ENCODE results near the gene UCHL5.
A peak's percentile ranks its signal among the peaks of the same experiment; 100 is the strongest.
"Not testable (repeated sequence)": the region's sequence is repeated elsewhere in the genome, so short reads cannot be mapped to it uniquely, and the experiment has no call there.

Gene UCHL5

DNA sequence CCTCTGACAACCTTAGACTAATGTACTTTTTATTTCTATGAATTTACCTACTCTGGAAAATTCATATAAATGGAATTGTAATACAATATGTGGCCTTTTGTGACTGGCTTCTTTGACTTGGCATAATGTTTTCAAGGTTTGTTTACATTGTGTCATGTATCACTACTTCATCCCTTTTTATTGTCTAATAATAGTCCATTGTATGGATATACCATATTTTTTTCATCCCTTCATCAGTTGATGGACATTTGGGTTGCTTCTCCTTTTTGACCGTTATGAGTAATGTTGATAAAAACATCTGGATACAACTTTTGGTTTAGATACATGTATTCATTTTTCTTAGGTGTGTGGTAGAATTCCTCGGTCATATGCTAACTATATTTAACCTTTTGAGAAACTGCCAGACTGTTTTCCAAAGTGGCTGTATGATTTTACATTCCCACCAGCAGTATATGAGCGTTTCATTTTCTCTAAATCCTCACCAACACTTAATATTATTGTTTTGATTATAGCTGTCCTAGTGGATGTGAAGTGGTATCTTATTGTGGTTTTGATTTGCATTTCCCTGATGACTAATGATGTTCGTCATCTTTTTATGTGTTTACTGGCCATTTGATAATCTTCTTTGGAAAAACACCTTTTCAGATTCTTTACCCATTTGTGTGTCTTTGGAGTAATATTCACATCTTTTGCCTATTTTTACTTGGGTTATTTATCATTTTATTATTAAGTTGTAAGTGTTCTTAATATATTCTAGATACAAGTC is 3.7 kb upstream of the UCHL5 start:
- peak in 1 of 3 donors; percentile 46 for DNase-seq

DNA sequence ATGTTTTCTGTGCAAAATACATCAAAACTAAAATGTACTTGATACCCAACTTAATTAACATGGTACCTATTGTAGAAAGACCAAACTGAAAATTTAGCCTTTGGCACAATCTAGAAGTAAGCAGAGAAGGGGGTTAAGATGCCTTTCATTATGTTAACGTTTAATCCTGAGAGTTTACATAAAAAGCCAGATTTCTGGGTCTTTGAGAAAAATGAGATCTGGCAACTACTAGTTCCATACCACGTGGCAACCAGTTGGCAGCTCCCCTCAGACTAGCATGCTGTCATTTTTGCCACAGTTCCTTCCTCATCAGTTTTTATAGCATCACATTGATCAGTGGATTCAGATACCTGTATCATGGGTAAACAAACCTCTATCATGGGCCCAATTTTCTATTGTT is 1.8 kb upstream of the UCHL5 start:
- peak in 2 of 3 donors; percentile 25 to 29 for DNase-seq

DNA sequence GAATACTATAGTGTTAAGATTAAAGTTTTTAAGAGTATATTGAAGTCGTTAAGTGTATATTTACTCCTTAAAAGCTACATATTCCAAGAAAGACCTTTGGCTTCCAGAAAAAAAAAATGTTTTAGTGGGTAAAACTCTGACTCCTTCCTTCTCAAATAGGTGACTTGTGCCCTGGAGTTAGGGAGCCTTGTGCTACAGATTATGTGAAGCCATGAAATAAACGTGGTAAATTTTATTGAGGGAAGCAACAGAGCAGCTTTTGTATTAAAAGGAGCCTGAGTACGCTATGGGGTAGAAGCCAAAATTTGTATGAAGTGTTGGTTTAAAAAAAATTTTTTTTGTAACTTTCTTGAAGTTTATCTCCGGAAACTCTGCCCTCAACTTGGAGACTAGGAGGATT is 1.2 kb upstream of the UCHL5 start:
- no peak for DNase-seq

DNA sequence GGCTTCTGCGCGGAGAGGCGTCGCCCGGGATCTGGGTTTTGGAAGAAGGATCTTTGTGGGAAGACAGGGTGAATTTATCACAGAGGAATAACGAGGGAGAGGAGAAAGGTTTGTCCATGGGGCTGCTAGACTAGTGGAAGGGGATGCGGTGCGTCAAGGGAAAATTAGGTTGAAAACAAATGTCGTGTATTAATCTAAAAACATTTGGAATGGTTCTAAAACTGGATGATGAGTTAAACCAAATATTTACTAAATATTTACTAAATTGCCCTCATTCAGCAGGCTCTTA is 899 bp upstream of the UCHL5 start:
- DNase-seq, result no peak

- DNase-seq, result peak; percentile 79 to 87 (median 84)
Observed at GRCh38 chr1:193058529-193059281, 455 bp downstream of the UCHL5 start.

GRCh38 chr1:193054169-193054675 is 4.9 kb downstream of the UCHL5 start:
- no peak for DNase-seq

DNA sequence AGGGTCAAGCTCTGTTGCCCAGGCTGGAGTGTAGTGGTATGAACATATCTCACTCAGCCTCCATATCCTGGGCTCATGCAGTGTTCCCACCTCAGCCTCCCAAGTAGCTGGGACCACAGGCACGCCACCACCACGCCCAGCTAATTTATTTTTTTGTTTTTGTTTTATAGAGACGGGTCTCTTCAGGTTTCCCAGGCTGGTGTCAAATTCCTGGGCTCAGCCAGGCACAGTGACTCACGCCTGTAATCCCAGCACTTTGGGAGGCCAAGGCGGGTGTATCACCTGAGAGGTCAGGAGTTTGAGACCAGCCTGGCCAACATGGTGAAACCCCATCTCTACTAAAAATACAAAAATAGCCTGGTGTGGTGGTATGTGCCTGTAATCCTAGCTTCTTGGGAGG is 10.2 kb downstream of the UCHL5 start:
- DNase-seq, result not testable (repeated sequence)

DNA sequence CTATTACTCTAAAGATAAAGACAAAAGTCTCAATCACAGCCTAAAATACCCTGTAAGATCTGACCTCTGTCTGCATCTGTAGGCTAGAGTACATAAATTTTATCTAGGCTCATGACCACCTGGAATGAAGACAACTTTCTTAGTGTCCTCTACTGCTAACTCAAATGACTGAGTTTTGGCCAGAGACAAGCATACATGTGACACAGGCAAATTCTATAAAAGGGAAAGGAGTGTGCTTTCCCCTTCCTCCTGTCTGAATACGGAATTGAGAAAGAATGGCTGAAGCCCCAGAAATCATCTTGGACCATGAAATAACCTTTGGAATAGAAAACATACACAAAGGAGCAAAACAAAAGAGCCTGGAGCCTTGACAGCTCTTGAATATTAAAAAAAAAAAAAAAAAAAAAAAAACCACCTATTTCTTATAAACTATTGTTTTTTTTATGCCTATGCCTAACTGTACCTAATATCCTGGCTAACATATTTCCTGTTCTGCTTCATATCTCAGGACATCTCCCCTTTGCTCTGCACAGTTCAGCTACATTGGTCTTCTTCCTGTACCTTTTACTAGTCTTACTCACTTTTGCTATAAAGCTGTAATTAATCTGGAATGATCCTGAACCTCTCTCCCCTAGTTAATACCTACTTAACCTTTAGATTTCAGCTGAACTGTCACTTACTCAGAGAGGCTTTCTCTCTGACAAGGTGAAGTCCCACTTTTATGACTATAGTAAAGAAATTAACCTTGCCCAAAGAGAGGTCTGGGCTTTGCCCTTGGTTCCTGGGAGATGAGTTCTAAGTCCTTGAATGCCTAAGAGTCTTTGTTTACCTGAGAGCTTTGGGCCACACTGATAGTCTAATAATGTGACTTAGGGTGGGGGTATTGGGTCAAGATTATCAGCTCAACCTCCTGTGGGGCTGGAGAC is 16.1 kb downstream of the UCHL5 start:
- DNase-seq, result no peak

- no peak for DNase-seq
Observed at GRCh38 chr1:193040011-193040410, 19.1 kb downstream of the UCHL5 start.

- DNase-seq, result no peak
Observed at GRCh38 chr1:193036337-193037047, 22.7 kb downstream of the UCHL5 start.

DNA sequence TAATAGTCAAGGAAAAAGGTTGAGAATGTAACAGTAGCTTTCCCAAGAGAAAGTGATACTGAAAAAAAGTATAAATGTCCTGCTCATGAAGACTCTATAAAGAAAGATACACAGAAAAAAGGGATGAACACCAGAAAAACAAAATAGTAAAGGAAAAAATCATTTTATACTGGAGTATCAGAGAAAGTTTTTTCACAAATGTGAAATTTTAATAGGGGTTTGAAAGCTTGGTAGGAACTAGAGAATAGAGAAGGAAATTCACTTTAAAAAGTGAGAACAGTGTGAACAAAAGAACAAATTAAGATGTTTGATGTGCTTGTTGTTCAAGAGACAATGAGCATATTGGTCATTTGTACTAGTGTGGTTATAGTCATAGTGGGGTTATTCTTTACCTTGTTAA is 25.6 kb downstream of the UCHL5 start:
- DNase-seq, result no peak

- not testable (repeated sequence) for DNase-seq
Observed at GRCh38 chr1:193032643-193033427, 26.3 kb downstream of the UCHL5 start.

DNA sequence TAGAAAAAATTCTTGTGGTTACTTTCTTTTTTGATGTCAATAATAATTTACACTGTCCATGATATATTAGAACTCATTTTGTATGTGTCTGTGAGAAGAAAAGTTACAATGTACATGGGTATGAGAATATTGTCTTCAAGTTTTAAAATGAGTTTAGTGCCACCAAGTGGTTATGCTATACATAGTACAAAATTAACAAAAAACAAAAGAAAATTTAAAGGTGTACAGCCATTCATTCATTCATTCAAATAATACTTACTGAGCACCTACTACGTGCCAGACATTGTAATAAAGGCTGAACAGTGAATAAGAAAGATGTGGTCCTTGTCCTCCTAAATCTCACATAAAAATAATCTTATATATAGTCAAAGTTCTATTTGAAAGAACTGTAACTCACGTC is 27.7 kb downstream of the UCHL5 start:
- DNase-seq, result peak; percentile 2 to 34 (median 24)

DNA sequence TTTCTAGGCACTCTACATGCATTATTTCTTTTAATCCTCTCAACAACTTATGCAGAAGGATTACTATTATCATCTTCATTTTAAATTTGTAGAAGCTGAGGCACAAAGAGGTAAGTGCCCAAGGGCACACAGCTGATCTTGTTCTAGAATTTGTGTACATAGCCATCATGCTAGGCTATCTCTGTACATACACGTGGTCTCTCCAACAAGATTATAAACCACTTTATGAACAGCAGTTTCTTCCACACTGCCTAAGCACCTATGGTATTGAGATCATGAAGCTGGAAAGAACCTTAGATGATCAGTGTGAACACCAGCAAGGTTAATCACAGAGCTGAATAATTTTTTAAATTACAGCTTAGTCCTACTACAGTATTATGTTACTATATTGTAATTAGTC is 28.9 kb downstream of the UCHL5 start:
- no peak for DNase-seq

GRCh38 chr1:193025218-193025617 is 33.9 kb downstream of the UCHL5 start:
- DNase-seq, result no peak

DNA sequence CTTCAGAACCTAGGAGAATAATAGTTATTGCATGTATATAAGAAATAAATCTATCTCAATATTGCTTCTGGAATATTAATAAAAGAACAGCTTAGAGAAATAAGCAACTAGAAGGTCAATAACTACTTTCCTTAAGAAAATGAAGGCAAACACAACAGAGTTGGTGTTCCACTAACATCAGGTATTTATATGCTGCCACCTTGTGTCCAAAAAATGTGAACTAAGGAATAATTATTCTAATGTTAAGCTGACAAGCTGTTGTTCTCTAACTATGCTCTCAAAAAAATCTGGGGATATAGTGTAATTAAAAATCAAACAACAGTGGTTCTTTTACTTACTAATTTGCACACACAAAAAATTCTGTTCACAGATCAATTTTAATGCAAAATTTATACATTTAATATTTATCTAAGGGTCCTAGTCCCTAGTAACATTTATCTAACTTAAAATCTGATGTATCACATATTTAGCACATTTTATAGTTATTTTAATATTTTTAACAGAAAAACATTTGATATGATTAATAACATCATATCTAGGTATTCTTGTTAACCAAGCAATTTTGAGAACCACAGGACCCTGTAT is 39.6 kb downstream of the UCHL5 start:
- peak; percentile 63 to 84 (median 83) for DNase-seq

- DNase-seq, result no peak
Observed at GRCh38 chr1:193016788-193017187, 42.4 kb downstream of the UCHL5 start.

DNA sequence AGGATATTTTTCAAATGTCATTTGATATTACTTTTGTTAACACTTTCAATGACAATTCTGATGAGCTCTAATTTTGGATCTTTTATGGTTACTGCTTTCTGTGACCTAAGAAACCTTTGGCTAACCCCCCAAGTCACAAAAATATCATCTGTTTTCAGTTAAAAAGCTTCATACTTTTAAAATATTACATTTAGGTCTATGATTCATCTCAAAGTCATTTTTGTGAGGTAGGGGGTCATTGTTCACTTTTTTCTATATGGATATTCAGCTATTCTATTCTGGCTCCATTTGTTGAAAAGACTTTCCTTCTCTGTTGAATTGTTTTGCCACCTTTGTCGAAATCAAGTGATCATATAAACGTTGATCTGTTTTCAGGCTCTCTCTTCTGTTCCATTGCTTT is 44.8 kb downstream of the UCHL5 start:
- no peak for DNase-seq

DNA sequence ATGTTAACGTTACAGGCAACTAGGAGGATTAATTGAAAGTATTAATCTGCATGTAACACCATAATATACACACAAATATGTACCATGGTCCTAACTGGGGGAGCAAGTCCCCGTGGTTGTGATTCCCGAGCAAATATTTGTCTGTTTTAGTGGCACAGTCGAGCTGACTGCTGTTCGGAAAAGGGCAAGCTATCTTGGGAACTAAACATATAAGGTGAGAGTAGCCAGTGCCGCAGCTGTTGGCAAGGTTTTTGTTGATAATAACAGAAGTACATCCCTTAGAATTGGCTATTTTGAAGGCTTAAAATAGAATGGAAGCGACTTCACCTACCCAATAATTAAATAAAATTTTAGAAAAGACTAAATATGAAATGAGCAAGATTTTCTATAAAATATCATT is 45.5 kb downstream of the UCHL5 start:
- no peak for DNase-seq

DNA sequence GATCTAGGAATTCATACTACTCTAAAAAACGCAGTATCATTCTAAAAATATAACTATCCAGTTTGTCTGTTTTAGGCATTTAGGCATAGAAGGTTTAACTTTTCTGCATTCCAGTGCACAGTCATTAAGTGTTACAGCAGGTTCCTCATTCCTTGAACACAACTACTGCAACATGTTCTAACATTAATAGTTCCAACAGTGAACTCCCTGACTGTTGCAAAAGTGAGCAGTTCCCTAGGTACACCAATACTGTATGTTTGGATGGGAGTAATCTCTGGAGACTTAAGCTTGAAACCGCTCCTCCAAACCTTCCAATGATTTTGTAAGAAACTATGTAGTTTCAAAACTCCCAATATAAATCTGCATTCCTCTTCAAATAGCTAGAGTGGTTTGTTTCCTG is 46.2 kb downstream of the UCHL5 start:
- DNase-seq, result peak in 1 of 3 donors; percentile 26

- DNase-seq, result peak in 2 of 3 donors; percentile 15 to 19
Observed at GRCh38 chr1:193011406-193011805, 47.8 kb downstream of the UCHL5 start.
